GM12891 (cell line): Measurements from ENCODE around the gene SLC44A1.

Experiments used
- POLR2A ChIP-seq: IDR thresholded peaks from 2 replicates; pipeline ENCODE4 v1.6.1; 2011; ENCODE audit warnings: low read depth, low read length, control low read depth
- POLR2AphosphoS5 ChIP-seq: IDR thresholded peaks from 2 replicates; pipeline ENCODE4 v1.6.1; 2011; ENCODE audit warnings: low read depth, low read length, control low read depth
- SPI1 ChIP-seq: IDR thresholded peaks from 2 replicates; pipeline ENCODE4 v1.6.1; 2011; ENCODE audit warnings: low read depth, low read length, control low read depth
- TAF1 ChIP-seq: IDR thresholded peaks from 2 replicates; pipeline ENCODE4 v1.6.1; 2011; ENCODE audit warnings: low read depth, low read length, control low read depth

GRCh38 chr9:105468875-105469274 lies 224.4 kb downstream of the SLC44A1 start:
- TF ChIP-seq POLR2A (no peak), TAF1 (no peak), SPI1 (no peak), POLR2AphosphoS5 (no peak)
